HFFc6 (cell line): Measurements from ENCODE around the gene CPS1. TPM values are rescaled to one million over a fixed set of nuclear protein-coding genes. Genes with fewer than 3 reads are reported as not detected.

Experiments used
- DNase-seq: peaks from one replicate; pipeline ENCODE4 v3.0.0-alpha.2; 2018
- H3K27ac Mint-ChIP-seq: 2 replicates; pipeline ENCODE4 v1.8.0; 2020; ENCODE audit warnings: mild to moderate bottlenecking, mixed read lengths
- H3K27me3 Mint-ChIP-seq: 2 replicates; pipeline ENCODE4 v1.8.0; 2021; ENCODE audit warnings: mild to moderate bottlenecking, moderate library complexity, mixed read lengths; ENCODE audit not compliant: insufficient read depth
- H3K36me3 Mint-ChIP-seq: 2 replicates; pipeline ENCODE4 v1.8.0; 2021; ENCODE audit warnings: low read depth, mixed read lengths
- H3K4me1 Mint-ChIP-seq: 2 replicates; pipeline ENCODE4 v1.8.0; 2020; ENCODE audit warnings: low read depth, mixed read lengths
- H3K4me3 Mint-ChIP-seq: 2 replicates; pipeline ENCODE4 v1.8.0; 2020; ENCODE audit warnings: mild to moderate bottlenecking, moderate library complexity, mixed read lengths
- H3K9me3 Mint-ChIP-seq: 2 replicates; pipeline ENCODE4 v1.8.0; 2020; ENCODE audit warnings: mild to moderate bottlenecking, mixed read lengths
- total RNA-seq, 6 experiments: library from RNA; stranded (reverse); fragmentation: NEBNext Ultra II Directional; extraction: Animal tissue kit (Norgen Biotek cat#: 25700); gene quantifications; 2 replicates in 1 of 6; 3 replicates in 5 of 6; pipeline ENCODE4 v1.2.3, GENCODE V29; 2021
- TF ChIP-seq, protein P1 (sequence below): fragments of 200-600 bp; sonication (generic); IDR thresholded peaks from 2 replicates; pipeline ENCODE4 v1.5.0; 2021; ENCODE audit warnings: antibody characterized with exemption, mild to moderate bottlenecking

Gene CPS1
- total RNA-seq, 6 experiments from 2014 or later = 1.6 to 5.2 (median 3.1) TPM

DNA sequence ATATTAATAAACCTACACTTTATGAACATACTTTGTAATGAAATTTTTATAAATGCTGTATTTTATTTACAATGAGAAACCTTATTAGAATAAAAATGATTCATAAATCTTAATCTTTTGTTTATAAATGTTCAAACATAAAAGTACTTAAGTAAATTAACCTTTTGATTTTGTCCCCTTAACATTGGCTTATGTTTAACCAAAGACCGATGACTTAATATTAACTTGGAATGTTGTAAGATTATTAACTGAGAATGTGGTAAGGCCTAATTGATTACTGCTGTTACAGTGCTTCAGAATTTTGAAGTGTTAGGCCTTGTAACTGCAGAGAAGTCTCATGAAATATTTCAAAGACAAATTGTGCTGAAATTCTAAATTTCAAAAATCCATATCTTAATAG lies 5.7 kb downstream of the CPS1 start:
- TF ChIP-seq, protein P1, sequence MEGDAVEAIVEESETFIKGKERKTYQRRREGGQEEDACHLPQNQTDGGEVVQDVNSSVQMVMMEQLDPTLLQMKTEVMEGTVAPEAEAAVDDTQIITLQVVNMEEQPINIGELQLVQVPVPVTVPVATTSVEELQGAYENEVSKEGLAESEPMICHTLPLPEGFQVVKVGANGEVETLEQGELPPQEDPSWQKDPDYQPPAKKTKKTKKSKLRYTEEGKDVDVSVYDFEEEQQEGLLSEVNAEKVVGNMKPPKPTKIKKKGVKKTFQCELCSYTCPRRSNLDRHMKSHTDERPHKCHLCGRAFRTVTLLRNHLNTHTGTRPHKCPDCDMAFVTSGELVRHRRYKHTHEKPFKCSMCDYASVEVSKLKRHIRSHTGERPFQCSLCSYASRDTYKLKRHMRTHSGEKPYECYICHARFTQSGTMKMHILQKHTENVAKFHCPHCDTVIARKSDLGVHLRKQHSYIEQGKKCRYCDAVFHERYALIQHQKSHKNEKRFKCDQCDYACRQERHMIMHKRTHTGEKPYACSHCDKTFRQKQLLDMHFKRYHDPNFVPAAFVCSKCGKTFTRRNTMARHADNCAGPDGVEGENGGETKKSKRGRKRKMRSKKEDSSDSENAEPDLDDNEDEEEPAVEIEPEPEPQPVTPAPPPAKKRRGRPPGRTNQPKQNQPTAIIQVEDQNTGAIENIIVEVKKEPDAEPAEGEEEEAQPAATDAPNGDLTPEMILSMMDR = no peak
- H3K4me1 Mint-ChIP-seq = no peaks in the 10 kb centered on the region
- no peaks in the 10 kb centered on the region for H3K9me3 Mint-ChIP-seq

DNA sequence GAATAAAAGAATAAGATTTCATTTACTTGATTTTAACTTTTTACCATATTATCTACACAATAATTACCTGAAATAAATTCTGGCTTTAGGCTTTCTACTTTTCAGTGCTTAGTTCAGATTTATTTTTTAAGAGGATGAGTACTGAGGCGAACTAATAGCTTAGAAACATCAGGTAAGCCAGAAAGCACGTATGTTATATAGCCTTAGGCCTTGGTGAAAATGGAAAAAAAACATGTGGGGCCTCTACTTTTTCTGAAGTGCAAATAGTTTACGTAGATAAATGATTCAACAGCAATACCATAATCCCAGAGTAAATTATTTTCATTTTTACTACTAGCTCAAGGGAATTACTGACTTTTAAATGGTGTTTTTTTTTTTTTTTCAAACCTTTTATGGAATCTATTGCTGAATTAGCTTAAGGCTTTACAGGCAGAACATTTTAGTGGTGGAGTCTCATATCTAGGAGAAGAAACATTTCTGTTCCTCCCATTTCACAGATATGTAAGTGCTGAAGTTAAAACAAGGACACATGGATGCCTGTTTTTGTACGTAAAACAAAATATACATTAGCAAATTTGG lies 6.2 kb downstream of the CPS1 start:
- Mint-ChIP-seq H3K4me1 (no peaks in the 10 kb centered on the region), H3K9me3 (no peaks in the 10 kb centered on the region), H3K4me3 (no peak overlapping the region), H3K27ac (no peak overlapping the region), H3K36me3 (no peaks in the 10 kb centered on the region), H3K27me3 (no peaks in the 10 kb centered on the region)
- no peak for DNase-seq
- TF ChIP-seq, protein P1 = no peak

More for the DNA sequence above, 5.7 kb downstream of the CPS1 start:
- Mint-ChIP-seq H3K36me3 (no peaks in the 10 kb centered on the region), H3K4me3 (no peak overlapping the region), H3K27ac (no peak overlapping the region), H3K27me3 (no peaks in the 10 kb centered on the region)
- DNase-seq = no peak

DNA sequence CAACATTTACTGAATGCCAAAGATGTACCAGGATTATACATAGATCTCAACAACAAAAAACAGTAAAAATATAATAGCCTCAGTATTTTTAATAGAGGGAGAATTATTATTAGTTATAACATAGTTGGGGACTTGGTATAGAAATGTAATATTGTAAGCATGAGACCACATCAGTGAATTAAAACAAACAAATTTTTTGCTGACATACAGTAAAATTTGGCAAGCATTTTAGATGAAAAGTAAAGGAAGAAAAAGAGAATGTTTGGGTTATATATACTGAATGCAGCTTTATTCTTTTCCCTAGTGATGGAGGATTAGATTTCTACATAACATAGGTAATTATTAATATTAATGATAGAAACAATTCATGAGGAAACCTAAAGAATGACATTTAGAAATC lies 10.9 kb downstream of the CPS1 start:
- peaks cover 6% of the 10 kb centered on the region for H3K9me3 Mint-ChIP-seq
- TF ChIP-seq, protein P1 = no peak
- DNase-seq = no peak
- H3K36me3 Mint-ChIP-seq = no peaks in the 10 kb centered on the region
- no peaks in the 10 kb centered on the region for H3K27me3 Mint-ChIP-seq
- H3K27ac Mint-ChIP-seq = no peak overlapping the region
- no peaks in the 10 kb centered on the region for H3K4me1 Mint-ChIP-seq
- H3K4me3 Mint-ChIP-seq = no peak overlapping the region

DNA sequence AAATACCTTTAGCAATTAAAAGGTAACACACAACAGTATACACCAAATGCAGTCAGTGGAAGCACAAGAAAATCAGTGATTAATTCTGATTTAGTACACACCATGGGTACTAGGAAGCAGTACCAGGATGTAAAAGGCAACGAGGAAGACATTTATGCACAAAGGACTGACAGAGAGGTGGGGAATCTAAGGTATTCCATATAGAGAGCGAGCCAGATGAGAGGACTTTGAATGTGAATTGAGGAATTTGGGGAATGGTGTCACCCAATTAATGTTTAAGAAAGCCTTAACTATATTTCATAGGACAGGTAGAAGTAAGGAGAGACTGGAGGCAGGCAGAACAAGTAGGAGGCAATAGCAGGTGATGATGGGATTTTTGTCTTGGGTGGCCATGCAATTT lies 11.7 kb downstream of the CPS1 start:
- Mint-ChIP-seq H3K27me3 (no peaks in the 10 kb centered on the region), H3K27ac (no peak overlapping the region)
- TF ChIP-seq, protein P1 = no peak

DNA sequence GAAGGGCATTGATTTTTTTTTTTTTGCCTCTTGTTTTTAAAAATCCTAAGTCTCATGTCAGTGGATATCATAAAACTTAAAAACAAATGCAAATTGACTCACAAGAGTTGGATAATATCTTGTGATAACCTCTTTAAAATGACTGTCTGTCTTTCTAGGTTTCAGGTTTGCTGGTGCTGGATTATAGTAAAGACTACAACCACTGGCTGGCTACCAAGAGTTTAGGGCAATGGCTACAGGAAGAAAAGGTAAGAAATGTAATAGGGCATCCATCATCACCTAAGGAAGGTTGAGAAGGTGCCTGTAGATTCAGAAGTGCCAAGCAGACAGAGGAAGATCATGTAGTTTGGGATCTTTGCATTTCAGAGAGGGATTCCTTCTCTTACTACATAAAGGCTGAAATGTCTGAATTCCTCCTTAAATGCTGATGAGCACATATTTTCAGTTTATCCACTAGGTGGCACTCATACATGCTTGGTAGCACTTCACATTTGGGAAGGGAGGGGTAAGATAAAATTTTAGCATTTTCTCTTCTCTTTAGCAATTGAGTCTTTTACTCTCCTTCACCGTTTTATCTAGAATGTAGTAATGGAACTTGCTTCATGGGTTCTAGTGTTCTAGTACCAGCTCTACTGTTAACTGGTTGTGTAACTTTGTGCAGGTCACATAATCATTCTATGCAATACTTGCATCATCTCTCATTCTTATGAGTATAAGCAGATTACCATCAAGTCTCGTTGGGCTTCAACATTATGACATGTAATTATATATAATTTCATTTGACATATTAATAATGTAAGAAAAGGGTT lies 21.1 kb downstream of the CPS1 start:
- Mint-ChIP-seq H3K36me3 (no peaks in the 10 kb centered on the region), H3K27ac (no peak overlapping the region), H3K4me1 (no peaks in the 10 kb centered on the region), H3K4me3 (no peak overlapping the region), H3K9me3 (no peaks in the 10 kb centered on the region), H3K27me3 (no peaks in the 10 kb centered on the region)
- TF ChIP-seq, protein P1 = peak; percentile 89
- peak; percentile 57 for DNase-seq

More for the DNA sequence above, 11.7 kb downstream of the CPS1 start:
- peaks cover 6% of the 10 kb centered on the region for H3K9me3 Mint-ChIP-seq
- no peaks in the 10 kb centered on the region for H3K36me3 Mint-ChIP-seq
- no peak for DNase-seq
- no peaks in the 10 kb centered on the region for H3K4me1 Mint-ChIP-seq
- no peak overlapping the region for H3K4me3 Mint-ChIP-seq
